Mesothelial cell of epicardium (in vitro differentiated cells): Measurements from ENCODE around the gene ST6GALNAC5. TPM values are rescaled to one million over a fixed set of nuclear protein-coding genes. Genes with fewer than 3 reads are reported as not detected.

Source experiments
- DNase-seq, 2 experiments: peaks; one replicate each; pipeline ENCODE4 v3.0.0; 2021; ENCODE audit warnings: low spot score in 2 of 2; ENCODE audit not compliant: unreplicated experiment in 2 of 2
- H3K27ac Mint-ChIP-seq: 2 replicates; pipeline ENCODE4 v1.8.0; 2021; ENCODE audit warnings: mixed read lengths
- H3K27me3 Mint-ChIP-seq: 2 replicates; pipeline ENCODE4 v1.8.0; 2021; ENCODE audit warnings: low read depth, mixed read lengths
- H3K36me3 Mint-ChIP-seq: 2 replicates; pipeline ENCODE4 v1.8.0; 2021; ENCODE audit warnings: mixed read lengths
- H3K4me1 Mint-ChIP-seq: 2 replicates; pipeline ENCODE4 v1.8.0; 2021; ENCODE audit warnings: mixed read lengths
- H3K4me3 Mint-ChIP-seq: 2 replicates; pipeline ENCODE4 v1.8.0; 2021; ENCODE audit warnings: mild to moderate bottlenecking, moderate library complexity, mixed read lengths
- H3K9me3 Mint-ChIP-seq: 2 replicates; pipeline ENCODE4 v1.8.0; 2021; ENCODE audit warnings: mixed read lengths
- total RNA-seq: library from RNA; stranded (reverse); gene quantifications from 3 replicates; pipeline ENCODE4 v1.2.1, GENCODE V29; 2021
- TF ChIP-seq, protein P1 (sequence below): fragments of 200-600 bp; sonication (generic); IDR thresholded peaks from one replicate; pipeline ENCODE4 v1.5.0; 2021; ENCODE audit warnings: antibody characterized with exemption; ENCODE audit not compliant: unreplicated experiment

ST6GALNAC5 gene
- total RNA-seq, 1 donor from 2014 or later = 16.7 TPM

DNA sequence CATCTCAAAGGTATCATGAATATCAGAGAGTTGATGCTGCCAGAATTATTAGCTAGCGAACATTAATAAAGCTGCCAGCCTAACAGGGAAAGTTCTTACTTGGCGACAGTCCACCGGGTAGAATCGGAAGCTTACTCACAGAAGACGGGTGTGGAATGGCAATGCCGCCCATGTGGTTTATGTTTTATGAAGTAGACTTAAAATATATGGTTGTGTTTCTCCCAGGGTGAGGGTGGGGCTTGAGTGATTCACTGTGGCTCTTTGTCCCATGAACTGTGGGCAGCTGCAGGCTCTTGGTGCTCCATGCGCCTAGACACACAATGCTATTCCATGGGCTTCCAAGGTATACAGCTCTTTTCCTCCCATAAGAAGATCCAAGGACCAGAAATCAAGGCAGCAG is 189.2 kb downstream of the ST6GALNAC5 start:
- no peaks in the 10 kb centered on the region for H3K36me3 Mint-ChIP-seq
- H3K27me3 Mint-ChIP-seq = peaks cover 12% of the 10 kb centered on the region
- TF ChIP-seq, protein P1, sequence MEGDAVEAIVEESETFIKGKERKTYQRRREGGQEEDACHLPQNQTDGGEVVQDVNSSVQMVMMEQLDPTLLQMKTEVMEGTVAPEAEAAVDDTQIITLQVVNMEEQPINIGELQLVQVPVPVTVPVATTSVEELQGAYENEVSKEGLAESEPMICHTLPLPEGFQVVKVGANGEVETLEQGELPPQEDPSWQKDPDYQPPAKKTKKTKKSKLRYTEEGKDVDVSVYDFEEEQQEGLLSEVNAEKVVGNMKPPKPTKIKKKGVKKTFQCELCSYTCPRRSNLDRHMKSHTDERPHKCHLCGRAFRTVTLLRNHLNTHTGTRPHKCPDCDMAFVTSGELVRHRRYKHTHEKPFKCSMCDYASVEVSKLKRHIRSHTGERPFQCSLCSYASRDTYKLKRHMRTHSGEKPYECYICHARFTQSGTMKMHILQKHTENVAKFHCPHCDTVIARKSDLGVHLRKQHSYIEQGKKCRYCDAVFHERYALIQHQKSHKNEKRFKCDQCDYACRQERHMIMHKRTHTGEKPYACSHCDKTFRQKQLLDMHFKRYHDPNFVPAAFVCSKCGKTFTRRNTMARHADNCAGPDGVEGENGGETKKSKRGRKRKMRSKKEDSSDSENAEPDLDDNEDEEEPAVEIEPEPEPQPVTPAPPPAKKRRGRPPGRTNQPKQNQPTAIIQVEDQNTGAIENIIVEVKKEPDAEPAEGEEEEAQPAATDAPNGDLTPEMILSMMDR = no peak
- H3K27ac Mint-ChIP-seq = no peak overlapping the region
- no peak overlapping the region for H3K4me3 Mint-ChIP-seq
- H3K9me3 Mint-ChIP-seq = peaks cover 5% of the 10 kb centered on the region
- no peak for DNase-seq
- peaks cover 3% of the 10 kb centered on the region for H3K4me1 Mint-ChIP-seq

DNA sequence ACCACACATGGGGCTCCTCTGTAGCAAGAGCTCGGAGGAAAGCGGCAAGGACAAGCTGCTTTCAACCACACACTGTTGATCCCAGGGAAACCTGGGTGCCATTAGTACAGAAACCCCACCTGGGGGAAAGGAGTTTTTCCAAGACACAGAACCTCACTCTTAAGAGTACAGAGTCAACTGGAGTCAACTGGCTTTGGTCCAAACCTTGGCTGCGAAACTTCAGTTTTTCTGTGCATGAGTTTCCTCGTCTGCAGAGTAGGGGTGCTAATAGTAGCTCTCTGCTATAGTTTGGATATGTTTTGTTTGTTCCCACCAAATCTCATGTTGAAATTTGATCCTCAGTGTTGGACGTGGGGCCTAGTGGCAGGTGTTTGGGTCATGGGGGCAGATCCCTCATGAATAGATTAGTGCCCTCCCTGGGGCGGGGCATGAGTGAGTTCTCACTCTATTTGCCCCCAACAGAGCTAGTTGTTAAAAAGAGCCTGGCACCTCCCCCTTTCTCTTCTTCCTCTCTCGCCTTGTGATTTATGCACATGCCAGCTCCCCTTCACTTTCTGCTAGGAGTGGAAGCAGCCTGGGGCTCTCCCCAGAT is 190.8 kb downstream of the ST6GALNAC5 start:
- Mint-ChIP-seq H3K4me1 (peaks cover 3% of the 10 kb centered on the region), H3K4me3 (no peak overlapping the region), H3K36me3 (no peaks in the 10 kb centered on the region), H3K27me3 (peaks cover 9% of the 10 kb centered on the region), H3K9me3 (peaks cover 5% of the 10 kb centered on the region), H3K27ac (no peak overlapping the region)
- TF ChIP-seq, protein P1 = no peak
- DNase-seq = no peak

DNA sequence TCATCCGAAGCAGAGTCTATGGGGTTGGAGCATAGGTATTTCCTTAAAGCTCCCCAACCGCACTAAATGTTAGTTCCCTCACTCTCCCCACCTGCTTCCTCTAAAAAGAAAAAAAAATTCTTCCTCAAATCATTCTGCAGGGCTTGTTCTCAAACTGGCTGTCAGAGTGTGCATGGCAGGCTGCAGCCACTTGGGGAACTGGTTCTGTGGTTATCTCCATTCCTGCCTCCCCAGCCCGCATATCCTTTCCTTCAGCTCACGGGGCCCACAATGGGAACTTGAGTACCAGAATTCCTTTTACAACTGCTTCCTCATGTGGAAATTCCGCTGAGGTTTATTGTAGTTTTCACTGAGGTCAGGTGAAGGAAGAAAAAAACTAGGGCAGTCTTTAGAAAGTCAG is 192.7 kb downstream of the ST6GALNAC5 start:
- H3K4me1 Mint-ChIP-seq = peaks cover 3% of the 10 kb centered on the region
- TF ChIP-seq, protein P1 = no peak
- H3K27ac Mint-ChIP-seq = no peak overlapping the region
- no peak for DNase-seq
- peaks cover 6% of the 10 kb centered on the region for H3K27me3 Mint-ChIP-seq
- peaks cover 3% of the 10 kb centered on the region for H3K9me3 Mint-ChIP-seq
- no peaks in the 10 kb centered on the region for H3K36me3 Mint-ChIP-seq
- no peak overlapping the region for H3K4me3 Mint-ChIP-seq

DNA sequence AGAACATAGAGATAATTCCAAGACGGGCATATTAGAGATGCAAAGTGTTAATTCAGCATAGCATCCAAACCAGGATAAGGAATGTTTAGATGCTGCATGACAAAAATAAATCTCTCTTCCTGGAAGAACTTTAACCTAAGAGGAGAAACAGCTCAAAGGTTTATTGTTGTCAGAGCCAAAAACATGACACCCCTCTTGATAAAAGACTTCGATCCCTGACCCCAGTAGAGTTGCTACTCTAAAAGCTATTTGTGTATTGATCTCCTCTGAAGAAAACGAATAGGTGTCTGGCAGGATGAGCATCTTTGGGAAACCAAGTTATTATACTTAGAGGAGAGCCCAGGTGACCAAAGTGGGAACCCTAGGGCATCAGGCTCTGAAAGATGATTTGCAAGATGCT is 193.9 kb downstream of the ST6GALNAC5 start:
- TF ChIP-seq, protein P1 = no peak
- Mint-ChIP-seq H3K4me1 (peaks cover 3% of the 10 kb centered on the region), H3K9me3 (no peaks in the 10 kb centered on the region), H3K4me3 (no peak overlapping the region), H3K27me3 (peaks cover 6% of the 10 kb centered on the region), H3K27ac (no peak overlapping the region), H3K36me3 (no peaks in the 10 kb centered on the region)
- no peak for DNase-seq

DNA sequence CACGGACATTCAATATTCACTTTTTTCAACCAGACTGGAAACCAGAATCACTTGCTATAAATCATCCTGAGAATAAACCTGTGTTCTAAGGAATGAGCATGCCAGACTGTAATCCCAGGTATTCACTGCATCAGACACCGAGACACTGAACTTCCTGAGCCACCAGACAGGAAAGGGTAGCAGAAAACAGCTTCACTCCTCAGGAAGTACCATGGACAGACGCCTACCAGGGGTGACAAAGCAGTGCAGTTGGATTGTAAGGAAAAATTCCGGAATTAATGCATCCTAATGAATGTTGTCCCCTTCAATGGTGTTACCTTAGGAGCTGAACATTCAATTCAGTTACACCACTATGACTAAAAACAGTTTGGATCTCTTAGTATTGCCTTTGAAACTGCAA is 195.8 kb downstream of the ST6GALNAC5 start:
- Mint-ChIP-seq H3K27me3 (peaks cover 5% of the 10 kb centered on the region), H3K4me3 (no peak overlapping the region), H3K9me3 (no peaks in the 10 kb centered on the region), H3K36me3 (no peaks in the 10 kb centered on the region), H3K27ac (no peak overlapping the region), H3K4me1 (peaks cover 3% of the 10 kb centered on the region)
- DNase-seq = no peak
- TF ChIP-seq, protein P1 = no peak

DNA sequence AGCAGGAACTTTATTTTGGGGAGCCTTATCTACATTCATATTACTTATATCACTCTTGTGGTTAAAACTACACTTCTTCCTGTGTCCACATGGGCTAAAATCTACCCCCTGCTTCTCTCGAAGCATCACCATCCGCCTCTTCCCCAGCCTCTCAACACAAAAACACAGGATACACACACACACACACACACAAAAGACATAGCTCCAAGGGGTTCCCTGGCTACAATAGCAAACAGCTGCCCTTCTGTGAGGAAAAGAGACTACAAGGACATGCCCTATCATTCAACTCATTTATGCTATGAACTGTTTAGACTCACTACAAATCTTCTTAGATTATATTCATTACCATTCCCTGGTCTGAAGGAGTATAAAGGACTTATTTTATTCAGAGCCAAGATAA is 197.0 kb downstream of the ST6GALNAC5 start:
- H3K4me3 Mint-ChIP-seq = no peak overlapping the region
- TF ChIP-seq, protein P1 = no peak
- no peaks in the 10 kb centered on the region for H3K36me3 Mint-ChIP-seq
- peaks cover 1% of the 10 kb centered on the region for H3K27me3 Mint-ChIP-seq
- no peak overlapping the region for H3K27ac Mint-ChIP-seq
- peaks cover 3% of the 10 kb centered on the region for H3K4me1 Mint-ChIP-seq
- H3K9me3 Mint-ChIP-seq = no peaks in the 10 kb centered on the region
- DNase-seq = no peak
